Measurements from ENCODE around the gene PRR35. TPM values are rescaled to one million over a fixed set of nuclear protein-coding genes. Genes with fewer than 3 reads are reported as not detected.

PRR35 gene
- total and polyA plus RNA-seq, 2 donors (not counting 3 experiments of a cell fraction or from before 2014, with no cell fraction given): not detected

GRCh38 chr16:530111-530817, 29.9 kb upstream of the PRR35 start:
- no peak for FAIRE-seq
- POLR2A ChIA-PET: no interaction called here
- no TSS peak for BruUV-seq (replicated peaks)
- Histone ChIP-seq H3K4me1 (ENCODE audit: control insufficient read depth, extremely low read depth, insufficient read depth, low read length) (peaks cover 31% of the 10 kb centered on the region), H3K79me2 (ENCODE audit: control insufficient read depth, insufficient read depth, low read length) (peaks cover 80% of the 10 kb centered on the region), H3K9me1 (replicated peaks; ENCODE audit: control insufficient read depth, extremely low read depth, insufficient read depth, low read length) (no peaks in the 10 kb centered on the region), H3K27ac (ENCODE audit: insufficient read depth, low read depth, low read length) (no peak overlapping the region), H3K27me3 (ENCODE audit: control insufficient read depth in 2 of 2, insufficient read depth in 2 of 2, low read length in 2 of 2) (no peaks in the 10 kb centered on the region), H3K4me3 (replicated peaks in 1 of 3; ENCODE audit: insufficient read depth in 1 of 3, low read depth in 1 of 3, low read length in 3 of 3) (no peak overlapping the region), H2AFZ (ENCODE audit: low read depth, low read length) (no peak overlapping the region), H3K9ac (replicated peaks; ENCODE audit: extremely low read depth, insufficient read depth, low read length) (no peak overlapping the region), H4K20me1 (replicated peaks; ENCODE audit: control insufficient read depth, extremely low read depth, insufficient read depth, low read length) (no peaks in the 10 kb centered on the region), H3K9me3 (replicated peaks; ENCODE audit: control insufficient read depth, insufficient read depth, low read length) (no peaks in the 10 kb centered on the region), H3K36me3 (ENCODE audit: control insufficient read depth in 2 of 2, extremely low read depth in 1 of 2, insufficient read depth in 2 of 2, low read length in 2 of 2) (peaks cover 2 to 3% of the 10 kb centered on the region in 2 experiments), H3K4me2 (ENCODE audit: insufficient read depth, low read length) (no peak overlapping the region)
- intact Hi-C loops (cut with micrococcal nuclease) (no loop called here), dilution Hi-C loops (cut with MboI; ENCODE audit: extremely low pct_ligation_motif_present, low sequenced_read_pairs) (no loop called here)
- CTCF ChIA-PET: no interaction called here
- TF ChIP-seq MYC (IDR thresholded peaks at IDR 0.05; ENCODE audit: low read depth, low read length) (no peak), CTCF (IDR thresholded peaks at IDR 0.05; ENCODE audit: extremely low read depth in 1 of 2, insufficient read depth in 1 of 2, low read depth in 1 of 2, low read length in 2 of 2) (no peak), JUN (IDR thresholded peaks at IDR 0.05; ENCODE audit: borderline replicate concordance, insufficient read depth, insufficient read length, low read depth) (no peak), FOS (IDR thresholded peaks at IDR 0.05; ENCODE audit: borderline replicate concordance, insufficient read depth, low read length) (no peak), POLR2A (IDR thresholded peaks at IDR 0.05; ENCODE audit: low read depth, low read length) (no peak), GATA2 (IDR thresholded peaks at IDR 0.05; ENCODE audit: insufficient read depth, insufficient read length, low read depth, low read length) (no peak)
- DNase-seq (ENCODE audit: low read depth, low spot score): no peak

Measured in endothelial cell of umbilical vein (primary cell).